K562 (cell line): Measurements from ENCODE around the gene SLC25A48.
A peak's percentile ranks its signal among the peaks of the same experiment; 100 is the strongest.

Experiments
- BDP1 ChIP-seq: IDR thresholded peaks from 3 replicates; pipeline ENCODE4 v1.6.1; 2011; ENCODE audit not compliant: insufficient read length, insufficient read depth
- BRCA1 ChIP-seq, 2 experiments: fragments of 450-650 bp in 1 of 2; sonication (generic) in 1 of 2; formaldehyde crosslinking in 1 of 2; IDR thresholded peaks; 2 replicates each; pipeline versions ENCODE4 v1.5.0 to v1.6.1; 2017 to 2020; ENCODE audit warnings: mild to moderate bottlenecking in 1 of 2, missing genetic modification reagents in 1 of 2
- CAMTA2 ChIP-seq: fragments of 250-450 bp; sonication (Bioruptor Pico); conservative IDR thresholded peaks from 2 replicates; pipeline ENCODE4 v1.5.1; 2022
- CBX5 ChIP-seq: IDR thresholded peaks from 2 replicates; pipeline ENCODE4 v1.6.1; 2014; ENCODE audit warnings: low read depth, borderline replicate concordance
- EGR1 ChIP-seq: fragments of 450-650 bp; conservative IDR thresholded peaks from 2 replicates; pipeline ENCODE4 v1.6.1; 2017; ENCODE audit warnings: mild to moderate bottlenecking
- EZH2 ChIP-seq: IDR thresholded peaks from 2 replicates; pipeline ENCODE4 v1.6.1; 2012; ENCODE audit warnings: low read depth, mild to moderate bottlenecking, inconsistent platforms, low read length, borderline replicate concordance
- GATA2 ChIP-seq: sonication (generic); formaldehyde crosslinking; IDR thresholded peaks from 2 replicates; pipeline ENCODE4 v1.4.0; 2020; ENCODE audit warnings: mild to moderate bottlenecking, missing genetic modification reagents
- ILK ChIP-seq: fragments of 450-650 bp; IDR thresholded peaks from 2 replicates; pipeline ENCODE4 v1.6.1; 2016; ENCODE audit warnings: missing genetic modification characterization, low read depth, mild to moderate bottlenecking, missing compliant biosample characterization, moderate library complexity, borderline replicate concordance
- KLF10 ChIP-seq: fragments of 250-450 bp; sonication (Bioruptor Pico); IDR thresholded peaks from 2 replicates; pipeline ENCODE4 v1.6.1; 2021; ENCODE audit warnings: matching md5 sums
- RB1 ChIP-seq: fragments of 450-650 bp; IDR thresholded peaks from 2 replicates; pipeline ENCODE4 v1.6.1; 2017; ENCODE audit warnings: low read depth, mild to moderate bottlenecking
- SMAD1 ChIP-seq: fragments of 150-350 bp; IDR thresholded peaks from 2 replicates; pipeline ENCODE4 v1.6.1; 2014; ENCODE audit warnings: low read length, low read depth; ENCODE audit not compliant: partially characterized antibody
- ZNF354B ChIP-seq: fragments of 250-450 bp; sonication (Bioruptor Pico); IDR thresholded peaks from 2 replicates; pipeline ENCODE4 v1.4.0; 2020
- TF ChIP-seq, protein P1 (sequence below), 3 experiments: IDR thresholded peaks in 2 of 3; conservative IDR thresholded peaks in 1 of 3; 2 replicates each; pipeline ENCODE4 v1.5.1; 2011 to 2012; ENCODE audit warnings: low read length in 3 of 3, mild to moderate bottlenecking in 3 of 3, control low read depth in 2 of 3, improper control_type of control experiment in 1 of 3, inconsistent platforms in 1 of 3, low read depth in 1 of 3, mixed read lengths in 1 of 3, moderate library complexity in 1 of 3; ENCODE audit not compliant: insufficient read depth in 2 of 3

DNA sequence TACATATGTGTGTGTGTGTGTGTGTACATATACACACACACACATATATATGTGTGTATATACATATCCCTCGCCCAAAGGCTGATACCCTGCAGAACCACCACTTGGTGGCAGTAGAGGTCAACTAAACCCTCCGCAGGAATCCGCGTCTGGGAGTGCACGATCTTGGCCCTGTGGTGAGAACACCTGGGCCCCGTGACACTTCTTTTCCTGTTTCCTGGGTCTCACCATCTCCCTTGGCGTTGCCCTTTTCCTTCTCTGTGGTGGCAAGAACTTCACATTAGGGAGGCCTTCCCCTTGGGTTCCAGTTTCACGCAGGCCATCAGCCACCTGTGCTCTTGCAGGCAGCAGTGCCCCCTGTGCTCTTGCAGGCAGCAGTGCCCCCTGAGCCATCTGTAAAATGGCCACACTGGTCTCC, 53.0 kb downstream of the SLC25A48 start:
- TF ChIP-seq BDP1 (no peak), RB1 (no peak), GATA2 (CRISPR knock-in tag) (no peak), ILK (tag) (no peak), SMAD1 (no peak), ZNF354B (CRISPR knock-in tag) (no peak), EZH2 (no peak), BRCA1 (IDR thresholded peaks at IDR 0.05) (no peak), BRCA1 (CRISPR knock-in tag; IDR thresholded peaks at IDR 0.05) (no peak), CAMTA2 (no peak), EGR1 (no peak), CBX5 (no peak), KLF10 (no peak)
- TF ChIP-seq, protein P1, sequence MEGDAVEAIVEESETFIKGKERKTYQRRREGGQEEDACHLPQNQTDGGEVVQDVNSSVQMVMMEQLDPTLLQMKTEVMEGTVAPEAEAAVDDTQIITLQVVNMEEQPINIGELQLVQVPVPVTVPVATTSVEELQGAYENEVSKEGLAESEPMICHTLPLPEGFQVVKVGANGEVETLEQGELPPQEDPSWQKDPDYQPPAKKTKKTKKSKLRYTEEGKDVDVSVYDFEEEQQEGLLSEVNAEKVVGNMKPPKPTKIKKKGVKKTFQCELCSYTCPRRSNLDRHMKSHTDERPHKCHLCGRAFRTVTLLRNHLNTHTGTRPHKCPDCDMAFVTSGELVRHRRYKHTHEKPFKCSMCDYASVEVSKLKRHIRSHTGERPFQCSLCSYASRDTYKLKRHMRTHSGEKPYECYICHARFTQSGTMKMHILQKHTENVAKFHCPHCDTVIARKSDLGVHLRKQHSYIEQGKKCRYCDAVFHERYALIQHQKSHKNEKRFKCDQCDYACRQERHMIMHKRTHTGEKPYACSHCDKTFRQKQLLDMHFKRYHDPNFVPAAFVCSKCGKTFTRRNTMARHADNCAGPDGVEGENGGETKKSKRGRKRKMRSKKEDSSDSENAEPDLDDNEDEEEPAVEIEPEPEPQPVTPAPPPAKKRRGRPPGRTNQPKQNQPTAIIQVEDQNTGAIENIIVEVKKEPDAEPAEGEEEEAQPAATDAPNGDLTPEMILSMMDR (IDR thresholded peaks at IDR 0.05 in 2 of 3, conservative IDR thresholded peaks at IDR 0.05 in 1 of 3; ENCODE audit: insufficient read depth in 2 of 3, low read depth in 1 of 3, low read length in 3 of 3): peak; percentile 84 to 92 (median 88)
